Neural cell (in vitro differentiated cells): ENCODE measurements around the gene COL6A3.

Experiments
- MXI1 ChIP-seq: fragments of 450-650 bp; conservative IDR thresholded peaks from 2 replicates; pipeline ENCODE4 v1.6.1; 2014; ENCODE audit warnings: antibody characterized with exemption, mild to moderate bottlenecking; ENCODE audit not compliant: poor library complexity, severe bottlenecking
- RAD21 ChIP-seq: fragments of 450-650 bp; conservative IDR thresholded peaks from 2 replicates; pipeline ENCODE4 v1.6.1; 2014; ENCODE audit warnings: antibody characterized with exemption, mild to moderate bottlenecking, moderate library complexity
- TF ChIP-seq, protein P1 (sequence below): fragments of 450-650 bp; IDR thresholded peaks from 2 replicates; pipeline ENCODE4 v1.5.1; 2014; ENCODE audit warnings: antibody characterized with exemption, mild to moderate bottlenecking, moderate library complexity; ENCODE audit not compliant: poor library complexity, severe bottlenecking

DNA sequence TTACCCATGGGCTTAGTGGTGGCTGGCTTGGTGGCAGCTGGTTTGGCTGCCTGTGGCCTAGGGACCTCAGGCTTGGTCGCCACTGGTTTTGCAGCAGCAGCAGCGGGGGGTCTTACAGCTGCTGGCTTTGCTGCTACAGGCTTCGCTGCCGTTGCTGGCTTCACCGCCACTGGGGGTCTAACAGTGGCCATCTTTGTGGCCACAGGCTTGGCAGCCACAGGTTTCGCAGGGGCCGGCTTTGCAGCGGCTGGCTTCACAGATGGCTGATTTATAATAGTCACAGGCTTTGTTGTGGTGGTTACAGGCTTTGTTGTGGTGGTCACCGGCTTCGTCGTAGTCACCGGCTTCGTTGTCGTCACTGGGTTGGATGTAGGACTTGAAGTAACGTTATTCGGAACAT, 77.8 kb downstream of the COL6A3 start:
- TF ChIP-seq MXI1 = no peak
- TF ChIP-seq, protein P1, sequence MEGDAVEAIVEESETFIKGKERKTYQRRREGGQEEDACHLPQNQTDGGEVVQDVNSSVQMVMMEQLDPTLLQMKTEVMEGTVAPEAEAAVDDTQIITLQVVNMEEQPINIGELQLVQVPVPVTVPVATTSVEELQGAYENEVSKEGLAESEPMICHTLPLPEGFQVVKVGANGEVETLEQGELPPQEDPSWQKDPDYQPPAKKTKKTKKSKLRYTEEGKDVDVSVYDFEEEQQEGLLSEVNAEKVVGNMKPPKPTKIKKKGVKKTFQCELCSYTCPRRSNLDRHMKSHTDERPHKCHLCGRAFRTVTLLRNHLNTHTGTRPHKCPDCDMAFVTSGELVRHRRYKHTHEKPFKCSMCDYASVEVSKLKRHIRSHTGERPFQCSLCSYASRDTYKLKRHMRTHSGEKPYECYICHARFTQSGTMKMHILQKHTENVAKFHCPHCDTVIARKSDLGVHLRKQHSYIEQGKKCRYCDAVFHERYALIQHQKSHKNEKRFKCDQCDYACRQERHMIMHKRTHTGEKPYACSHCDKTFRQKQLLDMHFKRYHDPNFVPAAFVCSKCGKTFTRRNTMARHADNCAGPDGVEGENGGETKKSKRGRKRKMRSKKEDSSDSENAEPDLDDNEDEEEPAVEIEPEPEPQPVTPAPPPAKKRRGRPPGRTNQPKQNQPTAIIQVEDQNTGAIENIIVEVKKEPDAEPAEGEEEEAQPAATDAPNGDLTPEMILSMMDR = no peak
- TF ChIP-seq RAD21 = no peak
